ENCODE measurements around the gene SYNPO2. TPM values are rescaled to one million over a fixed set of nuclear protein-coding genes. Genes with fewer than 3 reads are reported as not detected.

The SYNPO2 gene
- total RNA-seq, 1 donor = 34.0 TPM

- Histone ChIP-seq H3K9me3 (ENCODE audit: low read depth, low read length) (no peaks in the 10 kb centered on the region), H4K20me1 (ENCODE audit: insufficient read depth, low read length) (no peaks in the 10 kb centered on the region), H3K27ac (ENCODE audit: low read depth, low read length) (no peak overlapping the region), H3K4me1 (ENCODE audit: insufficient read depth, low read length) (peaks cover 15% of the 10 kb centered on the region), H3K36me3 (ENCODE audit: insufficient read depth, low read length) (no peaks in the 10 kb centered on the region), H3K27me3 (ENCODE audit: insufficient read depth, low read length) (no peaks in the 10 kb centered on the region), H3K4me3 (ENCODE audit: insufficient read depth, low read length) (no peak overlapping the region), H2AFZ (ENCODE audit: low read length) (no peak overlapping the region), H3K4me2 (ENCODE audit: insufficient read depth, low read length) (no peak overlapping the region), H3K79me2 (ENCODE audit: insufficient read depth, low read length) (no peaks in the 10 kb centered on the region)
- DNase-seq (ENCODE audit: insufficient read length, low spot score, missing footprints) = no peak
- TF ChIP-seq CTCF (IDR thresholded peaks at IDR 0.05; ENCODE audit: extremely low read depth, low read depth, low read length) = no peak
Measured at GRCh38 chr4:118845552-118846050, 43.1 kb upstream of the SYNPO2 start.

GRCh38 chr4:118846979-118847378 is 41.7 kb upstream of the SYNPO2 start:
- no peak for DNase-seq (ENCODE audit: insufficient read length, low spot score, missing footprints)

GRCh38 chr4:118848242-118848641 is 40.4 kb upstream of the SYNPO2 start:
- H2AFZ ChIP-seq (ENCODE audit: low read length) = no peak overlapping the region
- no peaks in the 10 kb centered on the region for H3K27me3 ChIP-seq (ENCODE audit: insufficient read depth, low read length)
- no peaks in the 10 kb centered on the region for H4K20me1 ChIP-seq (ENCODE audit: insufficient read depth, low read length)
- no peaks in the 10 kb centered on the region for H3K36me3 ChIP-seq (ENCODE audit: insufficient read depth, low read length)
- DNase-seq (ENCODE audit: insufficient read length, low spot score, missing footprints) = no peak
- H3K27ac ChIP-seq (ENCODE audit: low read depth, low read length) = no peak overlapping the region
- TF ChIP-seq CTCF (IDR thresholded peaks at IDR 0.05; ENCODE audit: extremely low read depth, low read depth, low read length) = no peak
- no peaks in the 10 kb centered on the region for H3K9me3 ChIP-seq (ENCODE audit: low read depth, low read length)
- H3K4me2 ChIP-seq (ENCODE audit: insufficient read depth, low read length) = no peak overlapping the region
- H3K79me2 ChIP-seq (ENCODE audit: insufficient read depth, low read length) = no peaks in the 10 kb centered on the region
- no peaks in the 10 kb centered on the region for H3K4me1 ChIP-seq (ENCODE audit: insufficient read depth, low read length)
- H3K4me3 ChIP-seq (ENCODE audit: insufficient read depth, low read length) = no peak overlapping the region

More at GRCh38 chr4:118846979-118847378, 41.7 kb upstream of the SYNPO2 start:
- Histone ChIP-seq H3K27ac (ENCODE audit: low read depth, low read length) (no peak overlapping the region), H2AFZ (ENCODE audit: low read length) (no peak overlapping the region), H3K9me3 (ENCODE audit: low read depth, low read length) (no peaks in the 10 kb centered on the region), H4K20me1 (ENCODE audit: insufficient read depth, low read length) (no peaks in the 10 kb centered on the region), H3K4me1 (ENCODE audit: insufficient read depth, low read length) (peaks cover 7% of the 10 kb centered on the region), H3K4me2 (ENCODE audit: insufficient read depth, low read length) (no peak overlapping the region), H3K4me3 (ENCODE audit: insufficient read depth, low read length) (no peak overlapping the region), H3K27me3 (ENCODE audit: insufficient read depth, low read length) (no peaks in the 10 kb centered on the region), H3K36me3 (ENCODE audit: insufficient read depth, low read length) (no peaks in the 10 kb centered on the region), H3K79me2 (ENCODE audit: insufficient read depth, low read length) (no peaks in the 10 kb centered on the region)
- TF ChIP-seq CTCF (IDR thresholded peaks at IDR 0.05; ENCODE audit: extremely low read depth, low read depth, low read length) = no peak

GRCh38 chr4:118848901-118849300 is 39.8 kb upstream of the SYNPO2 start:
- no peaks in the 10 kb centered on the region for H3K36me3 ChIP-seq (ENCODE audit: insufficient read depth, low read length)
- no peaks in the 10 kb centered on the region for H3K27me3 ChIP-seq (ENCODE audit: insufficient read depth, low read length)
- TF ChIP-seq CTCF (IDR thresholded peaks at IDR 0.05; ENCODE audit: extremely low read depth, low read depth, low read length) = no peak
- no peak overlapping the region for H3K4me2 ChIP-seq (ENCODE audit: insufficient read depth, low read length)
- H3K9me3 ChIP-seq (ENCODE audit: low read depth, low read length) = no peaks in the 10 kb centered on the region
- no peaks in the 10 kb centered on the region for H4K20me1 ChIP-seq (ENCODE audit: insufficient read depth, low read length)
- no peaks in the 10 kb centered on the region for H3K4me1 ChIP-seq (ENCODE audit: insufficient read depth, low read length)
- H3K79me2 ChIP-seq (ENCODE audit: insufficient read depth, low read length) = no peaks in the 10 kb centered on the region
- H3K4me3 ChIP-seq (ENCODE audit: insufficient read depth, low read length) = no peak overlapping the region
- H3K27ac ChIP-seq (ENCODE audit: low read depth, low read length) = no peak overlapping the region
- no peak overlapping the region for H2AFZ ChIP-seq (ENCODE audit: low read length)
- no peak for DNase-seq (ENCODE audit: insufficient read length, low spot score, missing footprints)
